GM04504 (cell line): ENCODE measurements around the gene DNAI1.
"Not testable (repeated sequence)": the region's sequence is repeated elsewhere in the genome, so short reads cannot be mapped to it uniquely, and the experiment has no call there.

ENCODE experiments used
- DNase-seq: peaks from one replicate; pipeline ENCODE4 v3.0.0-alpha.2; 2012; ENCODE audit warnings: low read depth

DNAI1 gene

GRCh38 chr9:34451135-34451534 lies 7.5 kb upstream of the DNAI1 start:
- no peak for DNase-seq

- no peak for DNase-seq
These were observed 7.1 kb upstream of the DNAI1 start for GRCh38 chr9:34451545-34451944.

DNA sequence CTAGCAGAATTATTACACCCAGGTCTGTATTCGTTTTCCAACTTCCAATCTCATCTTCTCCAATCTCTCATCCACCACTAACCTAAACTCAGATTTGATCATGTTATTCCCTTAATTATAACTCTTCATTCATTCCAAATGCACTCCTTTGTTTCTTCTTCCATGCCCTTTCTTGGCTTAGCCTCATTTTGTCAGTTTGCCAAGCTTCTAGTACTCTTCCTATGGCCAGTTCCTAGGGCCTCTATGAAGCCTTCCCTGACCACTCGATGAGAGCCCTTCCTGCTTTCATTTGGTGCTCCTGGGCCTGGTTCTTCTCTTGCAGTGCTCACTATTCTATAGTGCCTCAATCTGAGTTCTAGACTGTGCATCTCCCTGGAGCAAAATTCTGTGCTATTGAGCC lies 6.0 kb upstream of the DNAI1 start:
- no peak for DNase-seq

DNA sequence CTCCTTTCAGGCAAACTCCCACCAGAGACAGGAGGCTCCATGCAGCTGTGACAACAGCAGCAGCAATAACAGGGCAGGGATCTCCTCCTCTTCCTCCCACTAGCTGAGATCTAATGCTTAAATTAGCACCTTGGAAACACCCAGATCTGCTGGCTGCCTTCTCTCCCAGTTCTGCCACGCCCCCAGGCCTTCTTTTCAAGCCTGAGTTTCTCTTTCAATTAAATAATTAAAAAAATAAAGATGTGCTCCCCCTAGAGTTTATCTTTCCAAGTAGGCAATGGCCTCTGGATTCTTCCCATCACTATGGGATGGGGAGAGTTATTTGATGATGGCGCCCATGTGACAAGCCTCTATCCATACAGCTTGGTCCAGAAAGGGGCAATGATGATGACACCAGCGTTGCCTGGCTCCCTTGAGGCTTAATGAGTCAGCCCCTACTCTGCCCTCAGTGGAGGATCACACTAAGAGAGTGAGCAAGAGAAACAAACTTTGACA lies 4.0 kb upstream of the DNAI1 start:
- no peak for DNase-seq

GRCh38 chr9:34456151-34456550 lies 2.5 kb upstream of the DNAI1 start:
- DNase-seq: no peak

GRCh38 chr9:34456746-34457145 lies 1.9 kb upstream of the DNAI1 start:
- DNase-seq: no peak

DNA sequence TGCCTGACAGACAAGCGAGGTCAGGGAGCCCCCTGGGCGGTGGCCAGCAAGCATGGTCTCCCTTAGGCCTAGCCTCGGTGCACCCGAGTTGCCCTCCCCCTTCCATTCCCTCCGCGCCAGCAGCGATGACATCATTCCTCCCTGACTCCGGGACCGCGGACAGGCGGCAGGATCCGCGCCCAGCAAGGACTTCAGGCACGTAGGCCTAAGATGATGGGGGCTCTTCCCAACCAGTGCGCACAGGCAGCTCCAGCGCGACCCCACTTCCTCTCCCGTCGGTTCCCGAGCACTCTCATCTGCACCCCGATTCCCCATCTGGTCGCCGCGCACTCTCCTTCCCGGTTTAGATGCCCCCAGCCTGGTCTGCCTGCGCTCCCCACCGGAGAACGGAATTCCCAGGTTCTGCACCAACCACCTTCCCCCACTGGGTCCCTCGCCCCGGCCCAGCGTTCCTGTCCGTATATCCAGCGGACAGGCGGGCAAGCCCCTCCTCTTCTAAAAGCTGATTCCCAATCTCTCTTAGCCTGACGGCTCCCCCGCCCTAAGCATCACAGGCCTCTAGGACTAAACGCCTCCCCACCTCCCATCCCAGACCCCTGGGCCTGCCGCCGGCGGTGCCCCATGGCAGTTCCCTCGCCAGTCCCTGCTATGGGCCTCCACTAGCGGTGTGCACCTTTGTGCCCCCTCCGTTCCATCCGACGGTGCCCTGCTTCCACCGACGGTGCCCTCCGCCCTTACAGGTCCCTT lies 1.2 kb upstream of the DNAI1 start:
- peak; percentile 44 for DNase-seq

- no peak for DNase-seq
These were observed 345 bp downstream of the DNAI1 start for GRCh38 chr9:34458959-34459340.

DNA sequence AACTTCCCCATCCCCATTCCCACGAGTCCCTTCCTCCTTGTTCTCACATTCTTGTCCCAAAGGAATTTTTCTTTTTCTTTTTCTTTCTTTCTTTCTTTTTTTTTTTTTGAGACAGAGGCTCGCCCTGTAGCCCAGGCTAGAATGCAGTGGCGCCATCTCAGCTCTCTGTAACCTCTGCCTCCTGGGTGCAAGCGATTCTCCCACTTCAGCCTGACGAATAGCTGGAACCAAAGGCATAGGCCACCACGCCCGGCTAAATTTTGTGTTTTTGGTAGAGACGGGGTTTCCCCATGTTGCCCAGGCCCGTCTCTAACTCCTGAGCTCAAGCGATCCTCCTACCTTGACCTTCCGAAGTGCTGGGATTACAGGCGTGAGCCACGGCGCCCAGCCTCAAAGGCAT lies 751 bp downstream of the DNAI1 start:
- DNase-seq: no peak

GRCh38 chr9:34459941-34460340 lies 1.3 kb downstream of the DNAI1 start:
- DNase-seq: no peak

GRCh38 chr9:34463098-34463900 lies 4.7 kb downstream of the DNAI1 start:
- peak; percentile 58 for DNase-seq

DNA sequence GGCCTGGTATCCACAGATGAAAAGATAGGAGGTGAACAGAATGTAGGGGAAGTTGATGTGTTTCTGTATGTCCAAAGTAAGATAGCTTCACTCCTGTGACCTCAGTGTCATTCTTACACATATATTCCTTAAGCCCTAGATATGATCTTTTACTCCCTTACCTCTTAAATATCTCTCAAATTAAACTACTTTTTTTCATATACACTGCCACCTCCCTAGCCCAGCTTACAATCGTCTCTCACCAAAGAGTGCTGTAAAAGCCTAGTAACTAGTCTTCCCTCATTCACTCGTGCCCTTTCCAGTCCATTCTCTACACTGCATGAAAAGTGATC lies 5.3 kb downstream of the DNAI1 start:
- DNase-seq: no peak

DNA sequence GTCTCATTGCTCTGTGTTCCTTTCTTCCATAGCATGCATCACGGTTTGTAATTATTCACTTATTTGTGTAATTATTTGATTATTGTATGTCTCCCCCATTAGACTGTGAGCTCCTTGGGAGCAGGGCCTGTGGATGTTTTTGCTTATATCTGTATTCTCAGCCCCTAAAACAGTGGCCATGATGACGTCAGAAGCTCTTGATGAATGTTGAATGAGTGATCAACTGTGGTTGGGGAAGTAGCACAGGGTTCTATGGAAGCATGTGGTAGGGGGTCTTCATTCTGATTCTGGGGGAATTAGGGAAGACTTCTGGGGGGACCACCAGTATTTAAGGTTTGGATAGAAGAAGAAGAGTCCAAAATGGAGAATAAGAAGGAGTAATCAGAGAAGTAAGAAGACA lies 6.0 kb downstream of the DNAI1 start:
- no peak for DNase-seq

DNA sequence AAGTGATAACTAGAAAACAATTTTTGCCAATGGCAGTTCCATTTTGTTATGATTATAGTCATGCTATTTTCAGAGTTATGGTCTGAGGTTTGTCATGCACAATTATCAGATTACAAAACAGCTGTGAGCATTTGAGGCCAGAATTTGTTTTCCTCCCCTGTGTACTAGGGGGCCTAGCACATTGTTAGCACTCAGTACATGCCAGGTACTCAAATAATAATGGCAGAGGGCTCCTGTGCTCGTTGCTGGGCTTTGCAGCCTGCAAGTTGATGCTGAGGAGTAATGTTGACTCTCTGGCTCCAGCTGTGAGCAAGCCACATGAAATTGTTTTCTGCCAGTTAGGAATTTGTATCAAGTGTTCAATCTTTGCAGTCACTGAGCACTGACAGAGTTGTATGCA lies 6.9 kb downstream of the DNAI1 start:
- DNase-seq: no peak

DNA sequence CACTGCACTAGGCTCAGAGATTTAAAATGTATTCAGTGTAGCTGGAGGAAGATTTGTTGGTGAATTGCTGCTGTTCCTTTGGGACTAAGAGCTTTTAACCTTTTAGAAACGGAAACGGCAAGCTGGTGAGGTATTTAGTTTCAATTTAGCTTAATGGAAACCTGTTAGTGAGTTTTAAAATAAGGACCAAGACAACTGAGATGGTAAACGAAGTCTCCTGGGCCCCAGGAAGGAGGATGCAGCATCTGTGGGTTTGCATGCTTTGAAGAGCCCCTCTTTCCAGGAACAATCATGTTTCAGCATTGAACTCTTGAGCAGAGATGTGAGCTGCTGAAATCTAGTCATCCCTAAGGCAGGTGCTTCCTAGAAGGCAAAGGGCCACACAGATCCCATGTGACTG lies 16.5 kb downstream of the DNAI1 start:
- DNase-seq: no peak

GRCh38 chr9:34477541-34477940 lies 18.9 kb downstream of the DNAI1 start:
- DNase-seq: no peak

DNA sequence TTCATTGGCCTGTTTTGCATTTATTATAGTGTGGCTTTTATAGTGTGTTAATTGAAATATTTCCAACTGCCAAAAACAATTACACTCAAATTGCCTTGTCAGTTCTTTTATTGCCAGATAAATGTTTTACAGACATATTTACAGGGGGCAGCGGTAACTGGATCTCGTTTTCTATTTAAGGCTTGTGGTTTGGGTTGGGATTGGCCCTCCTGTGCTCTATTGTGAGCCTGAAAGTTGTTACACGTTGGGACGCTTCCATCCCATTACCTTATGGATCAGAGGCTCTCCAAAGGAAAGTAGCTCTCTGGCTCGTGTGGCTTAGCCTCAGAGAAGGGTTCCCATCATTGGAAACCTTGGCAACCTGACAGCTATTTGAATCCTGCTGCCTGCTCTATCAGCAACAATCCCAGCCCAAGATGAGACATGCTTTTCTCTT lies 20.8 kb downstream of the DNAI1 start:
- no peak for DNase-seq

GRCh38 chr9:34481620-34482019 lies 23.0 kb downstream of the DNAI1 start:
- not testable (repeated sequence) for DNase-seq

DNA sequence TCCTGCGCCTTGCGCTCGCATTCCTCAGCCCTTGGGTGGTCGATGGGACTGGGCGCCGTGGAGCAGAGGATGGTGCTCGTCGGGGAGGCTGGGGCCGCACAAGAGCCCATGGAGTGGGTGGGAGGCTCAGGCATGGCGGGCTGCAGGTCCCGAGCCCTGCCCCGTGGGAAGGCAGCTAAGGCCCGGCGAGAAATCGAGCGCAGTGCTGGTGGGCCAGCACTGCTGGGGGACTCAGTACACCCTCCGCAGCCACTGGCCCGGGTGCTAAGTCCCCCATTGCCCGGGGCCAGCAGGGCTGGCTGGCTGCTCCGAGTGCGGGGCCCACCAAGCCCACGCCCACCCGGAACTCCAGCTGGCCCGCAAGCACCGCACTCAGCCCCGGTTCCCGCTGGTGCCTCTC lies 24.1 kb downstream of the DNAI1 start:
- not testable (repeated sequence) for DNase-seq

DNA sequence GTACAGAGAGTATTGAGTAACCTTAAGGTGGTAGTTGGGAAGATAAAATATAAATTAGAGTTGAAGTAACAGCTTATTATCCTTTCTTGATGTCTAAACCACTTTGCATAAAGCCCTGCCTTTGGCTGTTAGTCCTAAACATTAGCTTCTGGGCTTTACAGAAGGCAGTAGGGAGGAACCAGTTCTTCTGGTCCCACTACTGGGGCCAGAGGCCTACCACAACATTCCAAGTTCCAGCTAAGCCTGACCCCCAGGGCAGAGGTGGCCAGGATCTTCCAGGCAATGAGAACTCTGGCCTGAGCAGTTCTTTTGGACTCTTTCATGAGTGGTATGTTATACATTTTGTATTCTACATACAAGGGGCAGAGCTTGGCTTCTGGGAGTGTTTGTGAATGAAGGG lies 26.1 kb downstream of the DNAI1 start:
- DNase-seq: no peak

DNA sequence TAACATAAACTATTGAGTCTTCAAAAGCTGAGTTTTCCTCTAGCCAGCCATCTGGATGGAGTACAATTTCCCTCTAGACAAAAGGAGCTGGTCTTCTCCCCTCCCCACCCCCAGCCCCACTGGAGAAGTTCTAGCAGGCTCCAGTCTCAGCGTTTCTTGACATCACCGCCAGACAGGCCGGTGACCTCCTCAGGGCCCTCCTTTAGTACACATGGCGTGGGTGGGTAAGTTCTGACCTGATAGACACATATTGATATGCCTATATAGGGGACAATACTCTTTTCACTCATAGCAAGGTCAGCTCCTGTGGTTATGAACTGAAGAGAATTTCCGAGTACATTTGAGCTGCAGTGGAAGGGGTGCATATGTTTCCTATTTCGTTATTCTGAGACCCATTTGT lies 27.2 kb downstream of the DNAI1 start:
- no peak for DNase-seq

GRCh38 chr9:34486572-34486971 lies 28.0 kb downstream of the DNAI1 start:
- DNase-seq: no peak

GRCh38 chr9:34490360-34490759 lies 31.8 kb downstream of the DNAI1 start:
- no peak for DNase-seq

DNA sequence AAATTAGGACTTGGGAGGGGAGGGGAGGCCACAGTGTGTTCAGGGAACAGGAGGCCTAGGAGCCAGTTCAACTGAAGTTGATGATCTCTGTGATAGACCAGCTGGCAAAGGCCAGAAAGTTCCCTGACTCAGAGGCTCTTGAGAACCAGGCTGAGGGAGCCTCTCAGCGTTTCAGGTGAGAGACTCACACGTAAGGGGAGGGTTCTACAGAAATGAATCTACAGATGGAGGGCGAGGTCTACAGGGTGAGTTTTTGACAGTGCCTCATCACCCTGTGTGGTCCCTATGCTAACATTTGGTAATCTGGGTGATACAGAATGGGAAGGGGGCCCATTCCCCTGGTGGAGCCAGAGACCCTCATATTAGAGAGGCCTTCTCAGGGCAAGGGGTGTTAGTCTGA lies 32.2 kb downstream of the DNAI1 start:
- DNase-seq: no peak
